HTERT RPE-1 (cell line): ENCODE results near the gene GABBR2.

ENCODE experiments used
- in situ Hi-C: fragments of 300-500 bp; cut with MboI; formaldehyde crosslinking; loops from 4 replicates; pipeline ENCODE4 v1.14.3; 2020; ENCODE audit warnings: low sequenced_read_pairs

The GABBR2 gene

DNA sequence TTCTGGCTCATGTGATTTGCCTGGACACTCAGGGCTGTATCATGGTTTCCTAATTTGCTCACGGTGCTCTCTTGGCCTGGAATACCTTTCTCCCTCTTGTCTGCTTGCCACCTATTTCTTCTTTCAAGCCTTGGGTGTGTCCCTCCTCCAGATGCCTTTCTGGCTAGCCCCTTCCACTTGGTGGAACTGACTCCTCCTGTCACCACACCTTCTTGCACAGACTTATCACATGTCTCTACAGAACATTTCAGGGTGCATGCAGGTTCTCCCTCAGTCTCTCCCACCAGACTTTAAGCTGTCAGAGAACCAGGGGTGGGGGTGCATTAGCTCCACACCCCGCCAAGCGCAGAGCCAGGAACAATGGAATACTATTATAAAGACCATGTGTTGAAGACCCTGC, 455.2 kb downstream of the GABBR2 start:
- in situ Hi-C loops: no loop called here

- in situ Hi-C loops: no loop called here
Observed at GRCh38 chr9:98251551-98251950, 457.2 kb downstream of the GABBR2 start.

GRCh38 chr9:98249771-98250170, 459.0 kb downstream of the GABBR2 start:
- in situ Hi-C loops: no loop called here

GRCh38 chr9:98248737-98249474, 459.8 kb downstream of the GABBR2 start:
- in situ Hi-C loops: no loop called here

GRCh38 chr9:98247831-98248657, 460.7 kb downstream of the GABBR2 start:
- in situ Hi-C loops: no loop called here

DNA sequence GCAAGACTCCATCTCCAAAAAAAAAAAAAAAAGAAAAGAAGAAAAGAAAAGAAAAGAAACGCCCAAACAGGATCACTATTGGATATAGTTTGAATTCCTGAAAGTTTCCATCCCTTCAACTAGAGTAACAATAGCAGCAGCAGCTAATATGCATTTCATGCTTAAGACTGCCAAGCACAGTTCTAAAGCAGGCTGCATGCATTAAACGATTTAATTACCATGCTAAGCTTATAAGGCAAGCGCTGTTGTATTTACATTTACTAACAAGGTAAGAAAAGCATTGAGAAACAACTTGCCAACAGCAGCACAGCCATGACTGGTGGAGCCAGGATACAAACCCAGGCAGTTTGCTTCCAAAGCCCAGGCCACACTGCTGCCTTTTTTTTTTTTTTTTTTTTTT, 466.3 kb downstream of the GABBR2 start:
- in situ Hi-C loops: no loop called here

DNA sequence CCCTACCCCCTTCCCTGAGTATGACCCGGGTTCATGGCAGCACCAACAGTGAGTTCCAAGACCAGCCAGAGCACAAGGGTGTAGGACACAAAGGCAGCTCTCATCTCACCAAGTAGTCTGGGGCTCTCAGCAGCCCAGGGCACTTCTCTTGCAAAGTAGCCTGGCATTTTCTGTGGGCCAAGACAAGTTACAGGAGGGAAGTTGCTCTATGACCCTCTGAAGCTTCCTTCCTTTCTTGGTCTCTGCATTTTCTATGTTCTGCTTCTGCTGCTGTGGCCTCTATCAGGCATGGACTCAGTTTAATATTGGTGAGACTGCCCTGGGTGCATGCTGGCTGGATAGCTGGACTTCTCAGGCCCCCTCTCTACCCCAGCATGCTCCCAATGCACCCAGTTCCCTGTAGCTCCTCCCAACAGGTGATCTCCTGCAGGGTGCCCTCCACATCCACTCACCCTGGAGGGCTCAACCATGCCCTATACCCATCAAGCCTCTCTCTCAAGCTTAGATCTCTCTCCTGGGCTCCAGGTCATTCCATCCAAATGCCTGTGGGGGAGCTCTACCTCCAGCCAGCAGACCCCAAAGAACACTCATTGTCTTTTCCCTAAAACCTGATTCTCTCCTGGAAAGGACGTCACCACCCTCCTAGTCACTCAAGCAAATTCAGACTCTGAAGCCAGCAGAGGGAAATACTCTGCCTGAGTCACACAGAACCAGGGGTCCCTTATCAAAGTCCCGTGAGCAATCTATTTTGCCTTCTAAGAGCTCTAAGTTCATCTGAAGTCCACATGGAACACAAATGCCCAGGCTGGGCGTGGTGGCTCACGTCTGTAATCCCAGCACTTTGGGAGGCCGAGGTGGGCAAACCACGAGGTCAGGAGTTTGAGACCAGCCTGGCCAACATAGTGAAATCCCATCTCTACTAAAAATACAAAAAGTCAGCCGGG, 467.1 kb downstream of the GABBR2 start:
- in situ Hi-C loops: no loop called here

- in situ Hi-C loops: no loop called here
Observed at GRCh38 chr9:98240475-98240874, 468.3 kb downstream of the GABBR2 start.
